ENCODE measurements around the gene GRIK4. TPM values are rescaled to one million over a fixed set of nuclear protein-coding genes. Genes with fewer than 3 reads are reported as not detected.

The GRIK4 gene
- total and polyA plus RNA-seq, 9 of the 15 experiments (the other 6 are each of a cell fraction or from before 2014, with no cell fraction given), result not detected

- TF ChIP-seq ZNF449 (CRISPR knock-in tag; IDR thresholded peaks at IDR 0.05), result no peak
Observed at GRCh38 chr11:120839846-120840402, 328.4 kb downstream of the GRIK4 start (continued).

- ATAC-seq (no peak), DNase-seq (ENCODE audit: extremely low read depth in 1 of 4, low spot score in 3 of 4) (no peak), FAIRE-seq (no peak)
- Histone ChIP-seq H3K9me3 (replicated peaks; ENCODE audit: control insufficient read depth, insufficient read depth, low read depth, low read length) (no peaks in the 10 kb centered on the region), H3K79me2 (ENCODE audit: control insufficient read depth, insufficient read depth, low read length) (no peaks in the 10 kb centered on the region), H3K4me1 (replicated peaks in 1 of 2; ENCODE audit: control insufficient read depth in 2 of 2, insufficient read depth in 2 of 2, low read length in 2 of 2) (no peaks in the 10 kb centered on the region), H3K9me1 (ENCODE audit: control insufficient read depth, insufficient read depth, low read length) (no peaks in the 10 kb centered on the region), H3K27ac (ENCODE audit: extremely low read depth, low read depth, low read length) (no peak overlapping the region), H4K20me1 (replicated peaks; ENCODE audit: control insufficient read depth, insufficient read depth, low read length) (peaks cover under 1% of the 10 kb centered on the region; the same call in 1 of the 2 replicates), H3K9ac (ENCODE audit: insufficient read depth in 1 of 2, low read depth in 2 of 2, low read length in 2 of 2) (no peak overlapping the region), H3K4me2 (ENCODE audit: insufficient read depth, low read length) (no peak overlapping the region), H2AFZ (ENCODE audit: low read depth, low read length) (no peak overlapping the region), H3K4me3 (no peak overlapping the region), H3K27me3 (ENCODE audit: control insufficient read depth in 2 of 2, insufficient read depth in 2 of 2, low read length in 2 of 2) (peaks cover 3 to 8% of the 10 kb centered on the region in 2 experiments; a peak in 2 of 5 replicates), H3K36me3 (ENCODE audit: control insufficient read depth, insufficient read depth, low read length) (no peaks in the 10 kb centered on the region)
- intact Hi-C loops (cut with micrococcal nuclease), result no loop called here
- TF ChIP-seq SMAD1 (IDR thresholded peaks at IDR 0.05; ENCODE audit: low read depth, low read length, partially characterized antibody), result no peak
- no peak for TF ChIP-seq ZNF609 (CRISPR knock-in tag; IDR thresholded peaks at IDR 0.05; ENCODE audit: borderline replicate concordance)
- TF ChIP-seq PPARD (CRISPR knock-in tag; IDR thresholded peaks at IDR 0.05), result no peak
- TF ChIP-seq DDX20 (tag; IDR thresholded peaks at IDR 0.05; ENCODE audit: low read depth), result no peak
- TF ChIP-seq CBX1 (IDR thresholded peaks at IDR 0.05; ENCODE audit: low read depth), result no peak
- no peak for TF ChIP-seq MITF (IDR thresholded peaks at IDR 0.05)
- no peak for TF ChIP-seq ZNF79 (CRISPR knock-in tag; IDR thresholded peaks at IDR 0.05; ENCODE audit: low read depth)
- no peak for TF ChIP-seq RBM25 (IDR thresholded peaks at IDR 0.05; ENCODE audit: low read depth, low read length, severe bottlenecking)
- no peak for TF ChIP-seq XRCC3 (IDR thresholded peaks at IDR 0.05)
- TF ChIP-seq ASH1L (IDR thresholded peaks at IDR 0.05; ENCODE audit: borderline replicate concordance, low read depth, partially characterized antibody), result no peak
- TF ChIP-seq CBX3 (IDR thresholded peaks at IDR 0.05; ENCODE audit: borderline replicate concordance in 1 of 2, low read length in 2 of 2), result no peak
- no peak for TF ChIP-seq SMARCE1 (IDR thresholded peaks at IDR 0.05)
- in situ Hi-C loops (cut with MboI), result no loop called here
- 0% methylated on average over 1 of the region's 1 CpG for WGBS (ENCODE audit: insufficient coverage, low coverage, missing lambda C conversion rate)
- CTCF ChIA-PET (ENCODE audit: low intra/inter-chr PET ratio), result no interaction called here
- BruUV-seq (replicated peaks), result no TSS peak
- POLR2A ChIA-PET, result no interaction called here
Observed at GRCh38 chr11:120840661-120841060, 329.1 kb downstream of the GRIK4 start.

All from K562 (cell line).